ENCODE data around the gene RND2. TPM values are rescaled to one million over a fixed set of nuclear protein-coding genes. Genes with fewer than 3 reads are reported as not detected.

Gene RND2
- total and polyA plus RNA-seq, 9 of the 15 experiments (the other 6 are each of a cell fraction or from before 2014, with no cell fraction given) = 0.15 to 1.9 (median 0.98) TPM

GRCh38 chr17:43020789-43021740 lies 4.0 kb upstream of the RND2 start (continued):
- TF ChIP-seq, protein P1, sequence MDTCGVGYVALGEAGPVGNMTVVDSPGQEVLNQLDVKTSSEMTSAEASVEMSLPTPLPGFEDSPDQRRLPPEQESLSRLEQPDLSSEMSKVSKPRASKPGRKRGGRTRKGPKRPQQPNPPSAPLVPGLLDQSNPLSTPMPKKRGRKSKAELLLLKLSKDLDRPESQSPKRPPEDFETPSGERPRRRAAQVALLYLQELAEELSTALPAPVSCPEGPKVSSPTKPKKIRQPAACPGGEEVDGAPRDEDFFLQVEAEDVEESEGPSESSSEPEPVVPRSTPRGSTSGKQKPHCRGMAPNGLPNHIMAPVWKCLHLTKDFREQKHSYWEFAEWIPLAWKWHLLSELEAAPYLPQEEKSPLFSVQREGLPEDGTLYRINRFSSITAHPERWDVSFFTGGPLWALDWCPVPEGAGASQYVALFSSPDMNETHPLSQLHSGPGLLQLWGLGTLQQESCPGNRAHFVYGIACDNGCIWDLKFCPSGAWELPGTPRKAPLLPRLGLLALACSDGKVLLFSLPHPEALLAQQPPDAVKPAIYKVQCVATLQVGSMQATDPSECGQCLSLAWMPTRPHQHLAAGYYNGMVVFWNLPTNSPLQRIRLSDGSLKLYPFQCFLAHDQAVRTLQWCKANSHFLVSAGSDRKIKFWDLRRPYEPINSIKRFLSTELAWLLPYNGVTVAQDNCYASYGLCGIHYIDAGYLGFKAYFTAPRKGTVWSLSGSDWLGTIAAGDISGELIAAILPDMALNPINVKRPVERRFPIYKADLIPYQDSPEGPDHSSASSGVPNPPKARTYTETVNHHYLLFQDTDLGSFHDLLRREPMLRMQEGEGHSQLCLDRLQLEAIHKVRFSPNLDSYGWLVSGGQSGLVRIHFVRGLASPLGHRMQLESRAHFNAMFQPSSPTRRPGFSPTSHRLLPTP (IDR thresholded peaks at IDR 0.05; ENCODE audit: borderline replicate concordance, extremely low read depth, insufficient read length) = no peak
- TF ChIP-seq U2AF1 (optimal IDR thresholded peaks at IDR 0.05; ENCODE audit: low read depth, low read length) = no peak
- TF ChIP-seq, protein P2, sequence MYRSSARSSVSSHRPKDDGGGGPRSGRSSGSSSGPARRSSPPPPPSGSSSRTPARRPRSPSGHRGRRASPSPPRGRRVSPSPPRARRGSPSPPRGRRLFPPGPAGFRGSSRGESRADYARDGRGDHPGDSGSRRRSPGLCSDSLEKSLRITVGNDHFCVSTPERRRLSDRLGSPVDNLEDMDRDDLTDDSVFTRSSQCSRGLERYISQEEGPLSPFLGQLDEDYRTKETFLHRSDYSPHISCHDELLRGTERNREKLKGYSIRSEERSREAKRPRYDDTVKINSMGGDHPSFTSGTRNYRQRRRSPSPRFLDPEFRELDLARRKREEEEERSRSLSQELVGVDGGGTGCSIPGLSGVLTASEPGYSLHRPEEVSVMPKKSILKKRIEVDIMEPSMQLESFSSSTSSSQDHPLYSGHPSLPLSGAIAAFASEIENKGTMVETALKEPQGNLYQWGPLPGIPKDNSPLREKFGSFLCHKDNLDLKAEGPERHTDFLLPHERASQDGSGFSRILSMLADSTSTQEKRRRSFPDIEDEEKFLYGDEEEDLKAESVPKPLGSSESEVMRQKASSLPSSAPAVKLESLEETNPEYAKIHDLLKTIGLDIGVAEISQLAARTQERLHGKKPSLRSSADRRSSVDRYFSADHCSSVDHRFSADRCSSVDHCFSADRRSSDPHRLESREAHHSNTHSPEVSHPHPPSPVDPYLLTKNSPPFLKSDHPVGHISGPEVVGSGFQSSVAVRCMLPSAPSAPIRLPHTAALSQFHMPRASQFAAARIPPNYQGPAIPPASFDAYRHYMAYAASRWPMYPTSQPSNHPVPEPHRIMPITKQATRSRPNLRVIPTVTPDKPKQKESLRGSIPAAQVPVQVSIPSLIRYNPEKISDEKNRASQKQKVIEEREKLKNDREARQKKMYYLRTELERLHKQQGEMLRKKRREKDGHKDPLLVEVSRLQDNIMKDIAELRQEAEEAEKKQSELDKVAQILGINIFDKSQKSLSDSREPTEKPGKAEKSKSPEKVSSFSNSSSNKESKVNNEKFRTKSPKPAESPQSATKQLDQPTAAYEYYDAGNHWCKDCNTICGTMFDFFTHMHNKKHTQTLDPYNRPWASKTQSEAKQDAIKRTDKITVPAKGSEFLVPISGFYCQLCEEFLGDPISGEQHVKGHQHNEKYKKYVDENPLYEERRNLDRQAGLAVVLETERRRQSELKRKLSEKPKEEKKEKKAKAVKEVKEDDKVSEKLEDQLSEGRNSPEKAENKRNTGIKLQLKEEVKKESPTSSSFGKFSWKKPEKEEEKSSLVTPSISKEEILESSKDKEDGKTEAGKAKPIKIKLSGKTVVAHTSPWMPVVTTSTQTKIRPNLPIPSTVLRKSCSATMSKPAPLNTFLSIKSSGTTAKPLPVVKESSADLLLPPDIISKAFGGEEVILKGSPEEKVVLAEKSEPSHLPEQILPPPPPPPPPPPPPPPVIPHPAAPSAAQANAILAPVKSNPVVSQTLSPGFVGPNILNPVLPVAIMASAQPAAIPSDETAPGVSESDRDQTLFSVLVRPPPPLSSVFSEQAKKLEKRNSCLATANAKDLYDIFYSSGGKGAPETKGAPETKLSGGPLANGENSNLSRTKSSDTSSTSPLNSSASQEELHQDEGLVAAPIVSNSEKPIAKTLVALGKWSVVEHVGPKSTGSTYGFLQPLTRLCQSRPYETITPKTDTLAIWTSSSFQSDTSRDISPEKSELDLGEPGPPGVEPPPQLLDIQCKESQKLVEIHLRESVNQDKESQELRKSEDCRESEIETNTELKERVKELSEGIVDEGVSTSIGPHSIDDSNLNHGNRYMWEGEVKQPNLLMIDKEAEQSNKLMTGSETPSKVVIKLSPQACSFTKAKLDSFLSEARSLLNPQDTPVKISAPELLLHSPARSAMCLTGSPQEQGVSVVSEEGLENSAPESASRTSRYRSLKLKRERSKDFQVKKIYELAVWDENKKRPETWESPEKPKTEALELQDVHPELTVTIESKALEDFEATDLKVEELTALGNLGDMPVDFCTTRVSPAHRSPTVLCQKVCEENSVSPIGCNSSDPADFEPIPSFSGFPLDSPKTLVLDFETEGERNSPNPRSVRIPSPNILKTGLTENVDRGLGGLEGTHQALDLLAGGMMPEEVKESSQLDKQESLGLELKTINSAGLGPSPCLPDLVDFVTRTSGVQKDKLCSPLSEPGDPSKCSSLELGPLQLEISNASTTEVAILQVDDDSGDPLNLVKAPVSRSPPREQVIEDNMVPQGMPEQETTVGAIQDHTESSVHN (IDR thresholded peaks at IDR 0.05; ENCODE audit: borderline replicate concordance in 1 of 2, low read depth in 1 of 2) = peak in 1 of 2 experiments; percentile 96; a peak in 2 of 4 replicates
- no peak for TF ChIP-seq ZHX1 (conservative IDR thresholded peaks at IDR 0.05; ENCODE audit: low read length)
- TF ChIP-seq, protein P3, sequence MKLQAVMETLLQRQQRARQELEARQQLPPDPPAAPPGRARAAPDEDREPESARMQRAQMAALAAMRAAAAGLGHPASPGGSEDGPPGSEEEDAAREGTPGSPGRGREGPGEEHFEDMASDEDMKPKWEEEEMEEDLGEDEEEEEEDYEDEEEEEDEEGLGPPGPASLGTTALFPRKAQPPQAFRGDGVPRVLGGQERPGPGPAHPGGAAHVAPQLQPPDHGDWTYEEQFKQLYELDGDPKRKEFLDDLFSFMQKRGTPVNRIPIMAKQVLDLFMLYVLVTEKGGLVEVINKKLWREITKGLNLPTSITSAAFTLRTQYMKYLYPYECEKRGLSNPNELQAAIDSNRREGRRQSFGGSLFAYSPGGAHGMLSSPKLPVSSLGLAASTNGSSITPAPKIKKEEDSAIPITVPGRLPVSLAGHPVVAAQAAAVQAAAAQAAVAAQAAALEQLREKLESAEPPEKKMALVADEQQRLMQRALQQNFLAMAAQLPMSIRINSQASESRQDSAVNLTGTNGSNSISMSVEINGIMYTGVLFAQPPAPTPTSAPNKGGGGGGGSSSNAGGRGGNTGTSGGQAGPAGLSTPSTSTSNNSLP (IDR thresholded peaks at IDR 0.05; ENCODE audit: borderline replicate concordance, low read depth, low read length) = 0 out of 2 replicates have a peak, but pooled peaks have one; percentile 28
- TF ChIP-seq XRCC4 (IDR thresholded peaks at IDR 0.05; ENCODE audit: extremely low read depth, insufficient read depth, insufficient read length) = no peak

Measured in K562 (cell line).